ENCODE measurements around the gene HINT2.

Gene HINT2

DNA sequence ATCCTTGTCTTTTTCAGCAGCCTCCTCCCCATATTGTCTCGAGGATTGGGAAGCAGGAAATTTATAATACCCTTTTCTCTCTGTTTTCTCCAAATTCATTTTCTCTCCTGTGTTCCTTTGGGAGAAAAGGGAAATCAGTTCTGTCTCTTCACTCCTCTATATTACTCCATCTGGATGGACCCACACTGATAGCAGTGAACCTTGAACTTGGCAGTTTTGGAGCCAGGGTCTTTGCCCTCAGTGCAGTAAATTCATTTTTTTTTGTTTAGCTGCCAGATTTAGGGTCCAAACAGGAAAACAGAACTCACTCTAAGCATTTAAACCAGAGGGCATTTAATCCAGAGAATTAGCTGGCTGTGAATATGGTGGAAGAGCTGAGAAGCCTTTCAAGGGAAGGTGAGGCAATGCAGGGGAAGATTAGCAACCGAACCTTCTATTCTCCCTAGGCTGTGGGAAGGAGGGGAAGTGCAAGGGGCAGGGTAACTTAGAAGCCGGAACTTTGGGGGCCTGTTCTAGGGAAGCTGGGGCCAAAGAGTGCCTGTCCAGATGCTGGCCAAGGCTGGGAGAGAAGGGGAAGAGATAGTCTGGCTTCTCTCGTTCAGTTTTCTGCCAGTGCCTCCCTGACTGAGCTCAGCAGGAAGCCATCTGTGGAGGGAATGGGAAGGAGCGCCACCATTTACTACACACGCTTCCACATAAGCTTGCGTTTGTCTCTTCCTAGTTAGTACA lies 39.8 kb downstream of the HINT2 start:
- Histone ChIP-seq H2BK15ac (ENCODE audit: low read depth, poor library complexity, severe bottlenecking) (no peak overlapping the region), H3K23ac (ENCODE audit: low read length in 2 of 2) (no peak overlapping the region), H3K4ac (ENCODE audit: low read depth in 1 of 2, low read length in 2 of 2) (no peak overlapping the region), H3K4me2 (ENCODE audit: low read length, poor library complexity, severe bottlenecking) (no peak overlapping the region), H3K9me3 (ENCODE audit: control insufficient read depth, low read length) (no peaks in the 10 kb centered on the region), H2BK120ac (ENCODE audit: low read depth, low read length) (no peak overlapping the region), H3K27me3 (ENCODE audit: control insufficient read depth in 1 of 2, insufficient read depth in 1 of 2, low read length in 2 of 2) (peaks cover 4 to 16% of the 10 kb centered on the region in 2 experiments), H2BK5ac (ENCODE audit: low read depth, low read length, poor library complexity, severe bottlenecking) (no peak overlapping the region), H3K9ac (ENCODE audit: low read length) (no peak overlapping the region), H3K36me3 (ENCODE audit: control insufficient read depth in 1 of 2, insufficient read depth in 2 of 2, low read depth in 1 of 2, low read length in 2 of 2) (no peaks in the 10 kb centered on the region), H3K79me1 (replicated peaks; ENCODE audit: low read length, poor library complexity, severe bottlenecking) (peaks cover 4% of the 10 kb centered on the region), H2BK12ac (ENCODE audit: low read length in 2 of 2) (no peak overlapping the region), H3K14ac (ENCODE audit: low read length in 2 of 2) (no peak overlapping the region), H4K8ac (ENCODE audit: low read length) (no peak overlapping the region), H3K4me3 (ENCODE audit: insufficient read depth in 1 of 2, low read depth in 1 of 2, low read length in 2 of 2) (no peak overlapping the region), H3K4me1 (ENCODE audit: control insufficient read depth, insufficient read depth, low read depth, low read length) (peaks cover 8% of the 10 kb centered on the region), H3K18ac (ENCODE audit: low read depth in 1 of 2, low read length in 2 of 2) (peak overlapping the region in 1 of 2 experiments; percentile 41), H3K27ac (ENCODE audit: low read length, poor library complexity, severe bottlenecking) (no peak overlapping the region), H2AK5ac (ENCODE audit: low read length, severe bottlenecking) (no peak overlapping the region), H4K91ac (ENCODE audit: low read length) (no peak overlapping the region), H2AFZ (ENCODE audit: low read depth, low read length) (no peak overlapping the region)
- no peak for DNase-seq
- 60% methylated on average over 3 of the region's 7 CpGs for WGBS

DNA sequence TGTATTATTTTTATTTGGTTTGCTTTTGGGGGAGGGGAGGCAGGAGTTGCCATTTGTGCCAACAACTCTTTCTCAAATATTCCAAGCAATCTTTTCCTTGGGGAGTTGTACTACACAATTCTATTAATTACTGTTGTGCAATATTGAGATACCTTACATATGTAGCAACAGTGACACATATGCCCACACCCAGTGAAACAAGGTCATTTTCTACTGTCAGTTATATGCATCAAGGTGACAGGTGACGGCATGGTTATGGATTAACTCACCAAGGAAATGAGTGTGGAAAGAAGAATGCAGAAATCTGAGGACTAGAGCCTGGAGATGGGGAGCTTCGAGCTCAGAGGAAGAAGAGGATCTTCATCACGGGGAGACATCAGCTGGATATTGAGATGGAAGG lies 42.9 kb downstream of the HINT2 start:
- Histone ChIP-seq H3K79me1 (replicated peaks; ENCODE audit: low read length, poor library complexity, severe bottlenecking) (peaks cover 16% of the 10 kb centered on the region), H3K4me1 (ENCODE audit: control insufficient read depth, insufficient read depth, low read depth, low read length) (peaks cover 8% of the 10 kb centered on the region), H2BK15ac (ENCODE audit: low read depth, poor library complexity, severe bottlenecking) (no peak overlapping the region), H3K23ac (ENCODE audit: low read length in 2 of 2) (no peak overlapping the region), H3K14ac (ENCODE audit: low read length in 2 of 2) (no peak overlapping the region), H3K9me3 (ENCODE audit: control insufficient read depth, low read length) (no peaks in the 10 kb centered on the region), H3K4ac (ENCODE audit: low read depth in 1 of 2, low read length in 2 of 2) (no peak overlapping the region), H3K18ac (ENCODE audit: low read depth in 1 of 2, low read length in 2 of 2) (no peak overlapping the region), H3K36me3 (ENCODE audit: control insufficient read depth in 1 of 2, insufficient read depth in 2 of 2, low read depth in 1 of 2, low read length in 2 of 2) (peaks cover 0 to 3% of the 10 kb centered on the region in 2 experiments), H2BK12ac (ENCODE audit: low read length in 2 of 2) (no peak overlapping the region), H2AK5ac (ENCODE audit: low read length, severe bottlenecking) (no peak overlapping the region), H3K4me3 (ENCODE audit: insufficient read depth in 1 of 2, low read depth in 1 of 2, low read length in 2 of 2) (no peak overlapping the region), H3K4me2 (ENCODE audit: low read length, poor library complexity, severe bottlenecking) (no peak overlapping the region), H2AFZ (ENCODE audit: low read depth, low read length) (no peak overlapping the region), H4K8ac (ENCODE audit: low read length) (no peak overlapping the region), H2BK5ac (ENCODE audit: low read depth, low read length, poor library complexity, severe bottlenecking) (no peak overlapping the region), H3K9ac (ENCODE audit: low read length) (no peak overlapping the region), H3K27ac (ENCODE audit: low read length, poor library complexity, severe bottlenecking) (no peak overlapping the region), H4K91ac (ENCODE audit: low read length) (no peak overlapping the region), H3K27me3 (ENCODE audit: control insufficient read depth in 1 of 2, insufficient read depth in 1 of 2, low read length in 2 of 2) (no peaks in the 10 kb centered on the region), H2BK120ac (ENCODE audit: low read depth, low read length) (no peak overlapping the region)
- WGBS, result 88% methylated on average over 3 of the region's 3 CpGs
- no peak for DNase-seq

DNA sequence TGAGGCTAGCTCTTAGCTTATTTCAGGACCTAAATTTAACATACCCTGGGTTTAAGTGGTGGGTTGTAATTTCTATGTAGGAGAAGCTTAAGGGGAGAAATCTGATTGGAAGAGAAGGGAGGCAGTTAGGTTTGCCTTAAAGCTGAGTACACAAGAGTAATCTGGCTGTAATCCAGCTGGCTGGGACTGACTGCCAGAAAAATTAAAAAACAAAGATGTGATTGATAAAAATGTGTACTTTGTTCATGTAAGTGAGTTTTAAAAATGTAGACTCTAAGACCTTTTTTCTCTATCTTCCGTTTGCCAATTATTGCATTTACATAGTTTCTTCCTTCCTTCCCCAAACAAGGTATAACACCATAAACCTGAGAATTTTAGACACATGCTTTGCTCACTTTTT lies 43.3 kb downstream of the HINT2 start:
- H2BK5ac ChIP-seq (ENCODE audit: low read depth, low read length, poor library complexity, severe bottlenecking), result no peak overlapping the region
- H2AK5ac ChIP-seq (ENCODE audit: low read length, severe bottlenecking), result no peak overlapping the region
- no peak overlapping the region for H2BK12ac ChIP-seq (ENCODE audit: low read length in 2 of 2)
- H2AFZ ChIP-seq (ENCODE audit: low read depth, low read length), result no peak overlapping the region
- no peak overlapping the region for H2BK15ac ChIP-seq (ENCODE audit: low read depth, poor library complexity, severe bottlenecking)
- H3K27me3 ChIP-seq (ENCODE audit: control insufficient read depth in 1 of 2, insufficient read depth in 1 of 2, low read length in 2 of 2), result no peaks in the 10 kb centered on the region
- peaks cover 8% of the 10 kb centered on the region for H3K4me1 ChIP-seq (ENCODE audit: control insufficient read depth, insufficient read depth, low read depth, low read length)
- peaks cover 16% of the 10 kb centered on the region for H3K79me1 ChIP-seq (replicated peaks; ENCODE audit: low read length, poor library complexity, severe bottlenecking)
- H2BK120ac ChIP-seq (ENCODE audit: low read depth, low read length), result no peak overlapping the region
- no CpG with 5 or more reads among the region's 1 CpG for WGBS
- no peak overlapping the region for H3K14ac ChIP-seq (ENCODE audit: low read length in 2 of 2)
- no peak overlapping the region for H4K8ac ChIP-seq (ENCODE audit: low read length)
- H3K9ac ChIP-seq (ENCODE audit: low read length), result no peak overlapping the region
- no peak overlapping the region for H3K18ac ChIP-seq (ENCODE audit: low read depth in 1 of 2, low read length in 2 of 2)
- peaks cover 0 to 3% of the 10 kb centered on the region in 2 experiments for H3K36me3 ChIP-seq (ENCODE audit: control insufficient read depth in 1 of 2, insufficient read depth in 2 of 2, low read depth in 1 of 2, low read length in 2 of 2)
- H3K4ac ChIP-seq (ENCODE audit: low read depth in 1 of 2, low read length in 2 of 2), result no peak overlapping the region
- no peak overlapping the region for H3K27ac ChIP-seq (ENCODE audit: low read length, poor library complexity, severe bottlenecking)
- H3K9me3 ChIP-seq (ENCODE audit: control insufficient read depth, low read length), result no peaks in the 10 kb centered on the region
- H3K23ac ChIP-seq (ENCODE audit: low read length in 2 of 2), result no peak overlapping the region
- no peak for DNase-seq
- H4K91ac ChIP-seq (ENCODE audit: low read length), result no peak overlapping the region
- H3K4me2 ChIP-seq (ENCODE audit: low read length, poor library complexity, severe bottlenecking), result no peak overlapping the region
- no peak overlapping the region for H3K4me3 ChIP-seq (ENCODE audit: insufficient read depth in 1 of 2, low read depth in 1 of 2, low read length in 2 of 2)

DNA sequence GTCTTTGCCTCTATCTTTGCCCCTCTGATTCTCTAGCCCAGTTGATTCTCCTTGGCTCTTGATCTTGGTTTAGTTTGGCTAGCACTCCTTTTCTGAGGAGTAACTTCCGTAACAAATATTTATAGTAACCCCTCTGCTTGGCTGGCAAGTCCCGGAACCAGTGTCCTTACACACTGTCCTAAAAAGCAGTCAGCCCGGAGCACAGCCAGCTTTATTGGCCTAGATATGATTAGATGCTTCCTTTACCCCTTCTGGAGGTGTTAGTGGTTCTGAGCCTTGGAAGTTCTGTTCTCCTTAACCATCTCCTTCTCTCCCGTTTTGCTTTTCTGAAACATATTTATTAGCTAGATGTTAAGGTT lies 43.8 kb downstream of the HINT2 start:
- no peak for DNase-seq
- no peak overlapping the region for H2BK15ac ChIP-seq (ENCODE audit: low read depth, poor library complexity, severe bottlenecking)
- no peak overlapping the region for H3K23ac ChIP-seq (ENCODE audit: low read length in 2 of 2)
- H3K27ac ChIP-seq (ENCODE audit: low read length, poor library complexity, severe bottlenecking), result no peak overlapping the region
- H4K8ac ChIP-seq (ENCODE audit: low read length), result no peak overlapping the region
- H3K18ac ChIP-seq (ENCODE audit: low read depth in 1 of 2, low read length in 2 of 2), result no peak overlapping the region
- 83% methylated on average over 2 of the region's 4 CpGs for WGBS
- peaks cover 0 to 3% of the 10 kb centered on the region in 2 experiments for H3K36me3 ChIP-seq (ENCODE audit: control insufficient read depth in 1 of 2, insufficient read depth in 2 of 2, low read depth in 1 of 2, low read length in 2 of 2)
- H2BK5ac ChIP-seq (ENCODE audit: low read depth, low read length, poor library complexity, severe bottlenecking), result no peak overlapping the region
- no peaks in the 10 kb centered on the region for H3K27me3 ChIP-seq (ENCODE audit: control insufficient read depth in 1 of 2, insufficient read depth in 1 of 2, low read length in 2 of 2)
- H2BK120ac ChIP-seq (ENCODE audit: low read depth, low read length), result no peak overlapping the region
- no peak overlapping the region for H4K91ac ChIP-seq (ENCODE audit: low read length)
- no peak overlapping the region for H3K9ac ChIP-seq (ENCODE audit: low read length)
- H2AK5ac ChIP-seq (ENCODE audit: low read length, severe bottlenecking), result no peak overlapping the region
- no peak overlapping the region for H3K14ac ChIP-seq (ENCODE audit: low read length in 2 of 2)
- H3K4me2 ChIP-seq (ENCODE audit: low read length, poor library complexity, severe bottlenecking), result no peak overlapping the region
- H3K79me1 ChIP-seq (replicated peaks; ENCODE audit: low read length, poor library complexity, severe bottlenecking), result peaks cover 16% of the 10 kb centered on the region
- H3K4me3 ChIP-seq (ENCODE audit: insufficient read depth in 1 of 2, low read depth in 1 of 2, low read length in 2 of 2), result no peak overlapping the region
- H3K9me3 ChIP-seq (ENCODE audit: control insufficient read depth, low read length), result no peaks in the 10 kb centered on the region
- no peak overlapping the region for H2AFZ ChIP-seq (ENCODE audit: low read depth, low read length)
- H2BK12ac ChIP-seq (ENCODE audit: low read length in 2 of 2), result no peak overlapping the region
- H3K4me1 ChIP-seq (ENCODE audit: control insufficient read depth, insufficient read depth, low read depth, low read length), result peaks cover 6% of the 10 kb centered on the region
- H3K4ac ChIP-seq (ENCODE audit: low read depth in 1 of 2, low read length in 2 of 2), result no peak overlapping the region

Measured in mesenchymal stem cell (in vitro differentiated cells and primary cell).